ENCODE results near the gene EREG. TPM values are rescaled to one million over a fixed set of nuclear protein-coding genes. Genes with fewer than 3 reads are reported as not detected.
"Not testable (repeated sequence)": the region's sequence is repeated elsewhere in the genome, so short reads cannot be mapped to it uniquely, and the experiment has no call there.

EREG gene
- polyA plus RNA-seq, 1 of the 3 experiments (the other 2 are of a cell fraction), result not detected

DNA sequence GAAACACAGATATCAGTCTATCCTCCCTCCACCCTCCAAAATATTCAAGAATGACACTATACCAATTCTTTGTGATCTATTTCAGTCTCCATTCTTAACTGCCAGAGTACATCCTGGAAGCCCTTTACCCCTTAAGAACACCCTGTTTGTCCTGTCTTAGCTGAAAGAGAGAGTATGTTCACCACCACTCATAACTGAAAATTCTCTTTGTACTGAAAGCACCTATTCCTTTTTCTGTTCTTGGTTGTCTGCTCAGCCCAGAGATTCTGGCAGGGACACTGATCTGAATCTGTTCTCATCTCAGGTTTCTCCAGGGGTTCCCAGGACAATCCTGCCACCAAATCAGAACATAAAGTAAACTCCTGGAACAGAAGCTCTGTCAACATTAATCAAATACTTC lies 25.4 kb upstream of the EREG start (continued):
- TF ChIP-seq RFX5 (IDR thresholded peaks at IDR 0.05; ENCODE audit: low read length) (no peak), NFIC (IDR thresholded peaks at IDR 0.05; ENCODE audit: borderline replicate concordance) (no peak), MXI1 (IDR thresholded peaks at IDR 0.05; ENCODE audit: low read depth, low read length) (no peak), FOSL2 (IDR thresholded peaks at IDR 0.05; ENCODE audit: borderline replicate concordance, low read depth) (no peak)
- TF ChIP-seq, protein P1, sequence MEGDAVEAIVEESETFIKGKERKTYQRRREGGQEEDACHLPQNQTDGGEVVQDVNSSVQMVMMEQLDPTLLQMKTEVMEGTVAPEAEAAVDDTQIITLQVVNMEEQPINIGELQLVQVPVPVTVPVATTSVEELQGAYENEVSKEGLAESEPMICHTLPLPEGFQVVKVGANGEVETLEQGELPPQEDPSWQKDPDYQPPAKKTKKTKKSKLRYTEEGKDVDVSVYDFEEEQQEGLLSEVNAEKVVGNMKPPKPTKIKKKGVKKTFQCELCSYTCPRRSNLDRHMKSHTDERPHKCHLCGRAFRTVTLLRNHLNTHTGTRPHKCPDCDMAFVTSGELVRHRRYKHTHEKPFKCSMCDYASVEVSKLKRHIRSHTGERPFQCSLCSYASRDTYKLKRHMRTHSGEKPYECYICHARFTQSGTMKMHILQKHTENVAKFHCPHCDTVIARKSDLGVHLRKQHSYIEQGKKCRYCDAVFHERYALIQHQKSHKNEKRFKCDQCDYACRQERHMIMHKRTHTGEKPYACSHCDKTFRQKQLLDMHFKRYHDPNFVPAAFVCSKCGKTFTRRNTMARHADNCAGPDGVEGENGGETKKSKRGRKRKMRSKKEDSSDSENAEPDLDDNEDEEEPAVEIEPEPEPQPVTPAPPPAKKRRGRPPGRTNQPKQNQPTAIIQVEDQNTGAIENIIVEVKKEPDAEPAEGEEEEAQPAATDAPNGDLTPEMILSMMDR (IDR thresholded peaks at IDR 0.05), result no peak

DNA sequence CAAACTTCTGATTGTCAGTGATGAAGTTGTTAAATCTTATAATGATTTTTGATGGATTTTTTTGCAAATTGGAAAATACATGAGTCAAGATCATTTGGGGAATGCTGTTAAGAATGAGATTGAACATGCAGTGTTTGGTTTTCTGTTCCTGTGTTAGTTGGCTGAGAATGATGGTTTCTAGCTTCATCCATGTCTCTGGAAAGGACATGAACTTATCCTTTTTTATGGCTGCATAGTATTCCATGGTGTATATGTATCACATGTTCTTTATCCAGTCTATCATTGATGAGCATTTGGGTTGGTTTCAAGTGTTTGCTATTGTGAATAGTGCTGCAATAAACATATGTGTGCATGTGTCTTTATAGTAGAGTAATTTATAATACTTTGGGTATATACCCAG lies 24.5 kb upstream of the EREG start:
- H3K27me3 ChIP-seq (ENCODE audit: insufficient read depth); POLR2A ChIA-PET; H3K4me3 ChIP-seq (ENCODE audit: low read depth in 2 of 2, low read length in 1 of 2); DNase-seq; H3K9me2 ChIP-seq; H3K4me1 ChIP-seq (ENCODE audit: control insufficient read depth in 1 of 2, insufficient read depth in 2 of 2, low read depth in 1 of 2, low read length in 1 of 2); H3K9ac ChIP-seq; H3K27ac ChIP-seq (ENCODE audit: low read depth in 2 of 2, low read length in 1 of 2); H4K20me1 ChIP-seq (ENCODE audit: insufficient read depth); H3K9me3 ChIP-seq; H3F3A ChIP-seq (replicated peaks; ENCODE audit: insufficient read depth); H3K4me2 ChIP-seq; H3K79me2 ChIP-seq (ENCODE audit: insufficient read depth); H2AFZ ChIP-seq (ENCODE audit: low read depth); H3K36me3 ChIP-seq (replicated peaks in 1 of 2; ENCODE audit: control insufficient read depth in 1 of 2, insufficient read depth in 2 of 2, low read length in 1 of 2): not testable (repeated sequence)
- CTCF ChIA-PET, result interaction anchor here (1.2 kb wide), 1 partner anchor 11 kb away, joined by 3 read pairs; no protein-coding TSS in a partner anchor

DNA sequence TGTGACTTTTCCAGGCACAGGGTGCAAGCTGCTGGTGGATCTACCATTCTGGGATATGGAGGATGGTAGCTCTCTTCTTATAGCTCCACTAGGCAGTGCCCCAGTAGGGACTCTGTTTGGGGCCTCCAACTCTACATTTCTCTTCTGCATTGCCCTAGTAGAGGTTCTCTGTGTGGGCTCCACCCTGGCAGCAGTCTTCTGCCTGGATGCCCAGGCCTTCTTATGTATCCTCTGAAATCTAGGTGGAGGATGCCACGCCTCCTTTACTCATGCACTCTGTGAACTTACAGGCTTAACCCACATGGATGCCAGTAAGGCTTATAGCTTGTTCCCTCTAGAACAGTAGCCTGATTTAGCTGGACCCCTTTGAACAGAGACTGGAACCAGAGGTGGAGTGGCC lies 20.9 kb upstream of the EREG start:
- ChIA-PET POLR2A (no interaction called here), CTCF (no interaction called here)
- Histone ChIP-seq H3K9me2 (no peaks in the 10 kb centered on the region), H3K79me2 (ENCODE audit: insufficient read depth) (no peaks in the 10 kb centered on the region), H3F3A (replicated peaks; ENCODE audit: insufficient read depth) (no peaks in the 10 kb centered on the region), H3K9me3 (no peaks in the 10 kb centered on the region), H3K4me3 (ENCODE audit: low read depth in 2 of 2, low read length in 1 of 2) (no peak overlapping the region), H2AFZ (ENCODE audit: low read depth) (no peak overlapping the region), H3K27ac (ENCODE audit: low read depth in 2 of 2, low read length in 1 of 2) (no peak overlapping the region), H3K36me3 (replicated peaks in 1 of 2; ENCODE audit: control insufficient read depth in 1 of 2, insufficient read depth in 2 of 2, low read length in 1 of 2) (no peaks in the 10 kb centered on the region), H3K4me2 (no peak overlapping the region), H3K27me3 (ENCODE audit: insufficient read depth) (no peaks in the 10 kb centered on the region; the same call in 1 of the 2 replicates), H3K4me1 (ENCODE audit: control insufficient read depth in 1 of 2, insufficient read depth in 2 of 2, low read depth in 1 of 2, low read length in 1 of 2) (no peaks in the 10 kb centered on the region), H3K9ac (no peak overlapping the region), H4K20me1 (ENCODE audit: insufficient read depth) (no peaks in the 10 kb centered on the region)
- 0% methylated on average over 1 of the region's 1 CpG for WGBS (ENCODE audit: low lambda C conversion rate)
- DNase-seq, result no peak
- TF ChIP-seq USF2 (IDR thresholded peaks at IDR 0.05; ENCODE audit: borderline replicate concordance, low read depth, low read length) (no peak), FOXM1 (IDR thresholded peaks at IDR 0.05; ENCODE audit: low read depth) (no peak), YY1 (IDR thresholded peaks at IDR 0.05; ENCODE audit: low read depth) (no peak), POLR2AphosphoS5 (IDR thresholded peaks at IDR 0.05; ENCODE audit: low read depth, low read length) (no peak), FOXJ3 (CRISPR knock-in tag; IDR thresholded peaks at IDR 0.05) (no peak), NFIC (IDR thresholded peaks at IDR 0.05; ENCODE audit: borderline replicate concordance) (no peak), GABPA (IDR thresholded peaks at IDR 0.05; ENCODE audit: low read depth) (no peak), RAD21 (IDR thresholded peaks at IDR 0.05; ENCODE audit: low read length) (no peak), JUND (IDR thresholded peaks at IDR 0.05) (no peak), TCF12 (IDR thresholded peaks at IDR 0.05) (no peak), CHD2 (IDR thresholded peaks at IDR 0.05; ENCODE audit: low read length, partially characterized antibody) (no peak), REST (IDR thresholded peaks at IDR 0.05; ENCODE audit: low read depth, low read length) (no peak), SMC3 (IDR thresholded peaks at IDR 0.05; ENCODE audit: low read depth, low read length) (no peak), ELF1 (IDR thresholded peaks at IDR 0.05) (no peak)
- TF ChIP-seq, protein P2, sequence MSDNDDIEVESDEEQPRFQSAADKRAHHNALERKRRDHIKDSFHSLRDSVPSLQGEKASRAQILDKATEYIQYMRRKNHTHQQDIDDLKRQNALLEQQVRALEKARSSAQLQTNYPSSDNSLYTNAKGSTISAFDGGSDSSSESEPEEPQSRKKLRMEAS (IDR thresholded peaks at IDR 0.05; ENCODE audit: low read depth), result no peak
- TF ChIP-seq, protein P1 (IDR thresholded peaks at IDR 0.05), result no peak
